PC-9 (cell line): Measurements from ENCODE around the gene LAMC2. TPM values are rescaled to one million over a fixed set of nuclear protein-coding genes. Genes with fewer than 3 reads are reported as not detected.

Source experiments
- BruUV-seq: library from RNA; stranded (reverse); fragments of 400-500 nt; replicated peaks from 2 replicates; lab custom pipeline; 2021; lab: Mats Ljungman, UMichigan
- CTCF ChIA-PET: fragments of 300-600 bp; sonication (Branson Sonifier 250); formaldehyde crosslinking; loops from one replicate; lab custom pipeline; 2022; ENCODE audit warnings: antibody characterized with exemption; lab: Charles Lee
- POLR2A ChIA-PET: fragments of 300-600 bp; sonication (Branson Sonifier 250); formaldehyde crosslinking; loops from one replicate; lab custom pipeline; 2022; ENCODE audit warnings: antibody characterized with exemption; ENCODE audit not compliant: unreplicated experiment; lab: Charles Lee
- DNase-seq, 2 experiments: peaks; one replicate each; pipeline versions ENCODE4 v3.0.0 to v3.0.0-alpha.2; 2015 to 2022; ENCODE audit warnings: mixed read lengths in 1 of 2
- H2AFZ ChIP-seq: fragments of 200-600 bp; sonication (generic); 2 replicates; pipeline ENCODE4 v1.8.1; 2017; ENCODE audit warnings: antibody characterized with exemption
- H3F3A ChIP-seq: fragments of 200-600 bp; sonication (generic); 2 replicates; pipeline ENCODE4 v1.8.1; 2017; ENCODE audit warnings: antibody characterized with exemption, mild to moderate bottlenecking, low read depth; ENCODE audit not compliant: insufficient read depth
- H3K27ac ChIP-seq: fragments of 200-600 bp; sonication (generic); 2 replicates; pipeline ENCODE4 v1.6.1; 2016; ENCODE audit warnings: mixed run types
- H3K27me3 ChIP-seq: fragments of 200-600 bp; sonication (generic); 2 replicates; pipeline ENCODE4 v1.6.1; 2016; ENCODE audit warnings: low read depth, mixed run types; ENCODE audit not compliant: insufficient read depth
- H3K36me3 ChIP-seq: fragments of 200-600 bp; sonication (generic); 2 replicates; pipeline ENCODE4 v1.6.1; 2016; ENCODE audit warnings: low read depth, mixed run types
- H3K4me1 ChIP-seq: fragments of 200-600 bp; sonication (generic); replicated peaks from 2 replicates; pipeline ENCODE4 v1.6.1; 2016; ENCODE audit warnings: mixed run types; ENCODE audit not compliant: insufficient read depth
- H3K4me2 ChIP-seq: fragments of 200-600 bp; sonication (generic); 2 replicates; pipeline ENCODE4 v1.6.1; 2017; ENCODE audit warnings: mixed run types
- H3K4me3 ChIP-seq: fragments of 200-600 bp; sonication (generic); 2 replicates; pipeline ENCODE4 v1.6.1; 2016; ENCODE audit warnings: mixed run types
- H3K79me2 ChIP-seq: fragments of 200-600 bp; sonication (generic); 2 replicates; pipeline ENCODE4 v1.6.1; 2017; ENCODE audit warnings: low read depth, mixed run types
- H3K9me2 ChIP-seq: fragments of 200-600 bp; sonication (generic); 2 replicates; pipeline ENCODE4 v1.8.1; 2017; ENCODE audit warnings: mild to moderate bottlenecking; ENCODE audit not compliant: insufficient read depth
- H3K9me3 ChIP-seq: fragments of 200-600 bp; sonication (generic); 2 replicates; pipeline ENCODE4 v1.8.1; 2016; ENCODE audit warnings: low read depth; ENCODE audit not compliant: insufficient read depth
- H4K20me1 ChIP-seq: fragments of 200-600 bp; sonication (generic); 2 replicates; pipeline ENCODE4 v1.8.1; 2017; ENCODE audit not compliant: insufficient read depth
- CTCF ChIP-seq: fragments of 200-600 bp; sonication (generic); conservative IDR thresholded peaks from 2 replicates; pipeline ENCODE4 v1.6.1; 2017; ENCODE audit warnings: mixed run types, antibody characterized with exemption, mild to moderate bottlenecking, moderate library complexity
- EZH2 ChIP-seq: fragments of 200-600 bp; sonication (generic); IDR thresholded peaks from 2 replicates; pipeline ENCODE4 v1.8.0; 2017; ENCODE audit warnings: antibody characterized with exemption, low read depth
- intact Hi-C: fragments of 100-400 bp; cut with micrococcal nuclease; formaldehyde crosslinking; loops from one replicate; pipeline ENCODE4 v1.10.0; 2022; ENCODE audit not compliant: unreplicated experiment
- total RNA-seq: library from RNA; stranded (reverse); gene quantifications from 2 replicates; pipeline ENCODE4 v1.2.3, GENCODE V29; 2021

LAMC2 gene
- total RNA-seq, 1 experiment from 2014 or later, result 109 TPM

GRCh38 chr1:183285256-183285655 lies 99.2 kb downstream of the LAMC2 start:
- CTCF ChIA-PET, result interaction anchor here (0.6 kb wide), 1 partner anchor 338 kb away, joined by 3 read pairs; no protein-coding TSS in a partner anchor
- DNase-seq, result no peak
- Histone ChIP-seq H3K9me2 (no peaks in the 10 kb centered on the region), H4K20me1 (no peaks in the 10 kb centered on the region), H3K27me3 (no peaks in the 10 kb centered on the region), H3K4me1 (peaks cover 19% of the 10 kb centered on the region), H3K4me3 (no peak overlapping the region), H3K79me2 (0 out of 2 replicates have a peak, but pooled peaks cover 3% of the 10 kb centered on the region), H3K4me2 (no peak overlapping the region), H3K36me3 (no peaks in the 10 kb centered on the region), H3K9me3 (no peaks in the 10 kb centered on the region), H3K27ac (no peak overlapping the region), H2AFZ (no peak overlapping the region), H3F3A (peaks cover 2% of the 10 kb centered on the region; the same call in 1 of the 2 replicates)
- intact Hi-C loops, result no loop called here
- BruUV-seq, result no TSS peak
- TF ChIP-seq CTCF, result no peak
- TF ChIP-seq EZH2, result no peak
- POLR2A ChIA-PET, result no interaction called here

DNA sequence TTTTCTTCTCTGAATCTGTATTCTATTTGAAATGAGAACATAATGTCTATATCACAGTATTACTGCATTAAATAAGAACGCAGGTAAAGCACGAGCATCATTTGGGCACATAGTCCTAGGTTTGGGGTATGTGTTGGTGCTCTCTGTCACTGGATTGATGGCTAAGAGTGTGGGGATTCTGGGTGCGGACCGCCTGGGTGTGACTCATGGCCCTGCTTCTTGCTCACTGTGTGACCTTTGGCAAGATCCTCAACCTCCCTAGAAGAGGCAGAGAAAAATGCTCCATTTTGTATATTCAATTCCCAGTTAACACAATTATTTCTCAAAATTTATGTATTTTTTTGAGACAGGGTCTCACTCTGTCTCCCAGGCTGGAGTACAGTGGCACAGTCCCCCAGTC lies 99.7 kb downstream of the LAMC2 start:
- Histone ChIP-seq H2AFZ (no peak overlapping the region), H3K79me2 (0 out of 2 replicates have a peak, but pooled peaks cover 3% of the 10 kb centered on the region), H3K27ac (no peak overlapping the region), H3K27me3 (no peaks in the 10 kb centered on the region), H4K20me1 (no peaks in the 10 kb centered on the region), H3K4me3 (no peak overlapping the region), H3F3A (no peaks in the 10 kb centered on the region; the same call in 1 of the 2 replicates), H3K9me2 (no peaks in the 10 kb centered on the region), H3K4me1 (peaks cover 14% of the 10 kb centered on the region), H3K9me3 (no peaks in the 10 kb centered on the region), H3K4me2 (no peak overlapping the region), H3K36me3 (no peaks in the 10 kb centered on the region)
- TF ChIP-seq EZH2, result no peak
- no peak for TF ChIP-seq CTCF
- ChIA-PET POLR2A (no interaction called here), CTCF (no interaction called here)
- intact Hi-C loops, result no loop called here
- BruUV-seq, result no TSS peak
- DNase-seq, result no peak

GRCh38 chr1:183287191-183287675 lies 101.2 kb downstream of the LAMC2 start:
- Histone ChIP-seq H3K36me3 (no peaks in the 10 kb centered on the region), H3F3A (no peaks in the 10 kb centered on the region), H3K4me2 (no peak overlapping the region), H3K4me3 (no peak overlapping the region), H3K9me3 (no peaks in the 10 kb centered on the region), H2AFZ (no peak overlapping the region), H4K20me1 (no peaks in the 10 kb centered on the region), H3K79me2 (no peaks in the 10 kb centered on the region), H3K27me3 (no peaks in the 10 kb centered on the region), H3K9me2 (no peaks in the 10 kb centered on the region), H3K4me1 (0 out of 2 replicates have a peak, but pooled peaks cover under 1% of the 10 kb centered on the region), H3K27ac (no peak overlapping the region)
- ChIA-PET POLR2A (no interaction called here), CTCF (no interaction called here)
- no TSS peak for BruUV-seq
- TF ChIP-seq EZH2 (no peak), CTCF (no peak)
- intact Hi-C loops, result no loop called here
- no peak for DNase-seq
